GM21526 (cell line): Measurements from ENCODE around the gene ALG12.
"Not testable (repeated sequence)": the region's sequence is repeated elsewhere in the genome, so short reads cannot be mapped to it uniquely, and the experiment has no call there.

Experiments
- ATAC-seq: cut with Tn5 transposase; IDR thresholded peaks from one replicate; pipeline ENCODE4 v1.9.1; 2021; ENCODE audit warnings: moderate library complexity; ENCODE audit not compliant: unreplicated experiment, low FRiP score

Gene ALG12

DNA sequence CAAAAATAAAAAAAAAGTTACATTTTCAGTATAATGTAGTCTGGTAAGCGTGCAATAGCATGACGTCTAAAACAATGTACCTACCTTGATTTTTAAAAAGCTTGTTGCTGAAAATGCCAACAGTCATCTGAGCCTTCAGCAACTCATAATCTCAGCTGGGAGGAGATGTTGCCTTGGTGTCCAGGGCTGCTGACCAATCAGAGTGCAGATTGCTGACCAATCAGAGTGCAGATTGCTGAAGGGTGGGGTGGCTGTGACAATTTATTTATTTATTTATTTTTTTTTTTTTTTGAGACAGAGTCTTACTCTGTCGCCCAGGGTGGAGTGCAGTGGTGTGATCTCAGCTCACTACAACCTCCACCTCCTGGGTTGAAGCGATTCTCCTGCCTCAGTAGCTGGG lies 46.8 kb downstream of the ALG12 start:
- no peak for ATAC-seq

DNA sequence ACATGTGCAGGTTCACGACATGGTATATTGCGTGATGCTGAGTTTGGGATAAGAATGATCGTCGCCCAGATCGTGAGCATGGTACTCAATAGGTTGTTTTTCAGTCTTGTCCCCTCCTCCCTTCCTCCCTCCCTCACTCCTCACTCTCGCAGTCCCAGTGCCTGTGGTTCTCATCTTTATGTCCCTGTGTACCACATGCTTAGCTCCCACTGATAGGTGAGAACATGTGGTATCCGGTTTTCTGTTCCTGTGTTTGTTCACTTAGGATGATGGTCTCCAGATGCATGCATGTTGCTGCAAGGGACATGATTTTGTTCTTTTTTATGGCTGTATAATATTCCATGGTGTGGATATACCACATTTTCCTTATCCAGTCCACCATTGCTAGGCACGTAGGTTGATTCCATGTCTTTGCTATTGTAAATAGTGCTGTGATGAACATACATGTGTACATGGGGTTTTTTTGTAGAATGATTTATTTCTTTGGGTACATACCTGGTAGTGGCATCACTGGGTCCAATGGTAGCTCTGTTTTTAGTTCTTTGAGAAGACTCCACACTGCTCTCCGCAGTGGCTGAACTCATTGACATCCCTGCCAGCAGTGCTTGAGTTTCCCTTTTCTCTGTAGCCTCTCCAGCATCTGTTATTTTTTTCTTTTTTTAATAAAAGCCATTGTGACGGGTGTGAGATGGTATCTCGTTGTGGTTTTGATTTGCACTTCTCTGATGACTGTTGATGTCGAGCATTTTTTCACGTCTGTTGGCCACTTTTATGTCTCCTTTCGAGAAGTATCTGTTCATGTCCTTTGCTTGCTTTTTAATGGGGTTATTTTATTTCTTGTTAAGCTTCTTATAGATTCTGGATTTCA lies 48.2 kb downstream of the ALG12 start:
- no peak for ATAC-seq

GRCh38 chr22:49869086-49869830 lies 49.0 kb downstream of the ALG12 start:
- ATAC-seq: no peak

DNA sequence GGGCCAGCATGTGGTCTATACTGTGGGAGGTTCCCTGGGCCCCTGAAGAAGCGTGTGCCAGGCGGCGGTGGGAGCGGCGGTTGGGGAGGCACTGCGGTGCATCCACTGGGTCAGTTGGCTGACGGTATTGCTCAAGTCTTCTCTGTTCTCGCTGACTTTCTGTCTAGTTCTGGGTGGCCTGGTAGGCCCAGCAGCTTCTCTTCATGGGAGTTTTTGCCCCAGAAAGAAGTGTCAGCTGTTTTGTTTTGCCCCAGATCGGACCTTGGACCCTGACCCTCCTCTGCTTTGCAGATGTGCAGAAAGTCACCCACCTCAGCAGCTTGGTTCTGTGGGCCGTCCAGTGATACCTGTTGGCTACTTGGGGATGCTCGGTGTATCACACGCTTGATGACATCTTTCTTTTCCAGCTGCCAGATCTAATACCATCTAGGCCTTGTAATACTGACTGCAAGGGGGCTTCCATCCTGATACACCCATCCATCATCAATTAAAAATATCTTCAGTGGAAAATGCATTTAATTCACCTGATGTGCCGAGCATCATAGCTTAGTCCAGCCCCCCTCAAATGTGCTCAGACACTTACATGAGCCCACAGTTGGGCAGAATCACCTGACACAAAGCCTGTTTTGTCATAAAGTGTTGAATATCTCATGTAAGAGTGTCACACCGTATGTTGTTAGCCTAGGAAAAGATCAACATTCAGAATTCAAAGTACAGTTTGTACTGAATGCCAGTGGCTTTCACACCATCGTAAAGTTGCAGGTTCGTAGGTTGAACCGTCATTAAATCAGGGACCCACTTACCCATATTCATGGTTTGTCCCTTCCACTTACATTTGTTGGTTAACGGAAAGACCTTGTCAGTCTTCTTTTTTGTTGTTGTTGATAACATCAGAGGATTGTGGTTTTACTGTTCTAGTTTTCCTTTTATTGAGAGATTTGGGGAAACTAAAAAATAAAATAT lies 50.7 kb downstream of the ALG12 start:
- ATAC-seq: no peak

DNA sequence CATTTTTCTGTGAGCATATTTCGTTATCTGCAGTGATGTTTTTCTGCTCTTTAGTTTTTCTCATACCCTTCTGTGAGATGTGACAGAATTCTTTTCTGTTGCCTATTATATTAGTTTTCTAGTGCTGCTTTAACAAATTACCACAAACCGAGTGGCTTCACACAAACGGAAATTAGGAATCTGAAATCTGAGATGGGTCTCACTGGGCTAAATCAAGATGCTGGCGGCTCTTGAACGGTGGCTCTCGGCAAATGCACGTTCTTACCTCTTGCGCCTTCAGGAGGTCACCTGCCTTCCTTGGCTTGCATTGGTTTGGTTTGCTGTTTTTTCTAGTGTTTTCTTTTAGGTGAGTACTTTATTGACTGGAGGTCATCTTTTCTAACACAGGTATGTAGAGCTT lies 51.6 kb downstream of the ALG12 start:
- ATAC-seq: no peak

- ATAC-seq: no peak
These were observed 52.1 kb downstream of the ALG12 start for GRCh38 chr22:49866134-49866533.

- ATAC-seq: no peak
These were observed 53.1 kb downstream of the ALG12 start for GRCh38 chr22:49865156-49865555.

GRCh38 chr22:49863931-49864330 lies 54.3 kb downstream of the ALG12 start:
- ATAC-seq: no peak

GRCh38 chr22:49862496-49862776 lies 55.8 kb downstream of the ALG12 start:
- ATAC-seq: no peak

DNA sequence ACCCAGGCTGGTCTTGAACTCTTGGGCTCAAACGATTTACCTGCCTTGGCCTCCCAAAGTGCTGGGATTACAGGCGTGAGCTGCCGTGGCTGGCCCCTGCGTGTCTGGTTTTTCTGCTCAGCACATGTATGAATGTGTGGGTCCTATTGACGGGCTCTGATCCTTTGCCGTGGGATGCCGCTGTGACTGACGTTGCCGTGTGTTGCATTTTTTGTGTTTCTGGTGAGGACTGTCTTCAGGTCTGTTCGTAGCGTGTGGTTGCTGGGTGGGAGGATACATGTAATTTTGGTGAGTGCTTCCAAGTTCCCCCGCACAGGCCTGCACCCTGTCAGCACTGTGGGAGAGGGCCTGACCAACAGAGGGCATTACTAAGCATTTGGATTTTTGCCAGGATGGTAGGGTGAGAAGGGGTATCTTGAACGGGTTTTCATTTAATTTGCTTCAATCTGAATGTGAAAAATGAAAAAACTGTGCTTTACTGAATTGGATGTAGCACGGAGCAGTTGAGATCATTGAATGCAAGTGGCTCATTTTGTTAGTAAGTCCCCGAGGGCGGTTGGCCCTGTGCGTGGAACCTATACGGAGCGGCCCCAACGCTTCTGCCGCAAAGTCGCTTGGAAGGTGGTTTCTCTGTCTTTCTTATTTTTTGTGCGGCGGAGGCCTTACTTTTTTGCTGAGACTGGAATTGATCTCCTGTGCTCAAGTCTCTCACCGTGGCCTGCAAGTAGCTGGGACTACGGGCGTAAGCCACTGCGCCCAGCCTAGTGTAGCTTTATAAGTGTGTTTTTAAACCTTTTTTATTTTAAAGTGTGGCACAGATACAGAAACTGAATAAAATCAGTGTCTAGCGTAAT lies 56.4 kb downstream of the ALG12 start:
- no peak for ATAC-seq

- ATAC-seq: no peak
These were observed 59.4 kb downstream of the ALG12 start for GRCh38 chr22:49858827-49859226.

DNA sequence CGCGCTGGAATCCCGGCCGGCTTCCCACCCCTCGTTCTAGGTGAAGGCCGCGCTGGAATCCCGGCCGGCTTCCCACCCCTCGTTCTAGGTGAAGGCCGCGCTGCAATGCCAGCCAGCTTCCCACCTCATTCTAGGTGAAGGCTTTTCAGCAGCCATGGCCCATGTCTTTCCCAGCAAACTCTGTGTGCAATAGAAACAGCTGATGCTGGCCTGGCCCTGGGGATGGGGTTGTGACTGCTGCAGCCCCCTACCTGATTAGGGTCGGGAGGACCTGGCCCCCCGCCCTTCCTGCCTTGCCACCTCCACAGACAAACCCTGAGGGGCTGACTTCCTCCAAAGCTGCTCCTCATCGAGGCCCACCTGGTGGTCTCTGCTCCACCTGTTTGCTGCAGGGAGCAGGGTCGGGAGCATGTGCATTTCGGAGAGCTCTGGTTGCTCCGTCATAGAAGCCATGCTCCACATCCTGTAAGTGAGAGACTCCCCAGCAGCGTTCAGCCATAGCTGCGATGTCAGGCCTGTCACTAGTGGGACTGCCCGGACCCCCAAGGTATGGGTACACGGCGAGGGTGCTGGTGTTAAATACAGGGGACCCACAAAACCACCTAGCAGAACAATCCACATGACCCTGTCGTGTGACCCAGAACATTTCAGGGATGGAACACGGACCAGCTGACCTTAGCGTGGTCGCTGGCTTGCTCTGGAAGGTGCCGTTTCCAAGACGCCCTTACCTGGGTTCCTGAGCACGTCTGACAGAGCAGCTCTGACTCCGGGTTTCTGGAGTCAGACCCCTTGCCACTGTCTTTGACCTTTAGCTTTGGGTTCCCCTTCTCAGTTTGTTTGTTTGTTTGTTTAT lies 61.2 kb downstream of the ALG12 start:
- no peak for ATAC-seq

DNA sequence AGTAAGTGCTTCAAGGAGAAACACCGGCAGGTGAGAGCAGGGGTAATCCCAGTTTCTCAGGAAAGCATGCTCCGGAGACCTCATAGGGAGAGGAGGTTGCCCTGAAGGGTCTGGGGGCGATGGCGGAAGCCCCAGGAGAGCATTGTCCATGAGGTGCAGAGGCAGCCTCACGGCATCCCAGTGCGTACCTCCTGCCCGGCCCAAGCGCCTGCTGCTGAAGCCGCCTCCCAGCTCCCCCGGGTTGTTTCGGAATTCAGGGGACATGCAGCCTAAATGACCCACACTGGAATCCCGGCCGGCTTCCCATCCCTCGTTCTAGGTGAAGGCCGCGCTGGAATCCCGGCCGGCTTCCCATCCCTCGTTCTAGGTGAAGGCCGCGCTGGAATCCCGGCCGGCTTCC lies 61.9 kb downstream of the ALG12 start:
- ATAC-seq: no peak

DNA sequence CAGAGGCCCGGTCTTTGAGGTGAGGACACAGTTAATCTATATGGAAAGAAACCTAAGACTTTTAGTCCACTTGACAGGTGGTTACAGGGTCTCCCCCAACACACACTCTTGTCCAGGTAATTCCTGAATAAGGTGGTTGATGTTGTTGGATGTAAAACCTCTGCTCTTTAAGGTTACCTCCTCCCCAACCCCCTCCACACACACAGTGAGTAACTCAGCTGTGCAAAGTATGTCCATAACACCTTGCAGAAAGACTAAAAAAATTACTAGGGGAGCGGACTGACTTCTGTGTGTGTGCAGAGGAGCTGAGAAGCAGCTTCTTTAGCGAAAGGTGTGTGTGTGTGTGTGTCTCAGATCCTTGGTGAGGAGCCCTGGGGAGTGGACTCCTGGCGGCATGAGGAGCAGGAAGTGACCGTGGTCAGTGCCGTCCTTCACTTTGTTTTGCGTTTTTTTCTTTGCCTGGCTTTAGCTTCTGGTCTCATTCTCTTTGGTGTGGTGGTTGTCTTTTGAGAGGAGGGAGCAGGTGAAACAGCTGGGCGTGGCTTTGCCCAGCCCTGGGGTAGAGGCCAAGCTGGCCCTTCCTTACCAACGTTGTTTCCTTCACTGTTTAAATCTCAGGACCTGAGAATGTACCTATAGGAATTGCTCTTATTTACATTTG lies 62.9 kb downstream of the ALG12 start:
- ATAC-seq: no peak

GRCh38 chr22:49853981-49854831 lies 64.0 kb downstream of the ALG12 start:
- ATAC-seq: peak; percentile 11

GRCh38 chr22:49852898-49853894 lies 65.0 kb downstream of the ALG12 start, which contains the start of gene ZBED4:
ZBED4 (plus strand) TSS chr22:49853844; CDS start chr22:49883663, 29,819 bp downstream.
- ATAC-seq: peak; percentile 67

DNA sequence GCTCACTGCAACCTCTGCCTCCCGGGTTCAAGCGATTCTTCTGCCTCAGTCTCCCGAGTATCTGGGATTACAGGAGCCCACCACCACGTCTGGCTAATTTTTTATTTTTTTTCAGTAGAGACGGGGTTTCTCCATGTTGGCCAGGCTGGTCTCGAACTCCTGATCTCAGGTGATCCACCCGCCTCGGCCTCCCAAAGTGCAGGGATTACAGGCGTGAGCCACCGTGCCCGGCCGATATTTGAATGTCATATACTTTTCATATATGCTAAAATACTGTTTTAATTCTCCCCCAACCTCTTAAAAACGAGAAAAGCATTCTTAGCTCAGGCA lies 65.7 kb downstream of the ALG12 start:
- ATAC-seq: not testable (repeated sequence)
